HG03457 (cell line): ENCODE results near the gene PTDSS2.
"Not testable (repeated sequence)": the region's sequence is repeated elsewhere in the genome, so short reads cannot be mapped to it uniquely, and the experiment has no call there.

Experiments used
- ATAC-seq: cut with Tn5 transposase; IDR thresholded peaks from one replicate; pipeline ENCODE4 v1.9.1; 2021; ENCODE audit warnings: moderate number of reproducible peaks; ENCODE audit not compliant: unreplicated experiment

The PTDSS2 gene

GRCh38 chr11:429931-430456, 20.1 kb upstream of the PTDSS2 start:
- ATAC-seq, result no peak

DNA sequence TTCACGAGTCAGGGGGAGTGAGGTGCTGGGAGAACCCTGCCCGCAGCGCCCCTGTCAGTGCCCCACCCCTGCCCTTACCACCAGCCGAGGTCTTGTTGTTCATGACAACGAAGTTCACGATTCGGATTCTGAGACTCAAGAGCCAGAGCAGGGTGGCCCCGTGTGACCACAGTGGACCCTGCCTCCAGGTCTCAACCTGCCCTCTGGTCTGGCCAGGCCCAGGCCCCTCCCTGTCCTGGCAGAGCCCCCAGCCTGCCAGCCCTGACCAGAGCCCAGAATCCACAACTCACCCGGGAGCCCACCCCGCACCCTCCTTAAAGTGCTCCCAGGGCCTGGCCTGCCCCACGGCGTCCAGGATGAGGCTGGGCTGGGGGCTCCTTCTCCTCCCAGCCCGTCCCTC, 18.2 kb upstream of the PTDSS2 start:
- no peak for ATAC-seq

DNA sequence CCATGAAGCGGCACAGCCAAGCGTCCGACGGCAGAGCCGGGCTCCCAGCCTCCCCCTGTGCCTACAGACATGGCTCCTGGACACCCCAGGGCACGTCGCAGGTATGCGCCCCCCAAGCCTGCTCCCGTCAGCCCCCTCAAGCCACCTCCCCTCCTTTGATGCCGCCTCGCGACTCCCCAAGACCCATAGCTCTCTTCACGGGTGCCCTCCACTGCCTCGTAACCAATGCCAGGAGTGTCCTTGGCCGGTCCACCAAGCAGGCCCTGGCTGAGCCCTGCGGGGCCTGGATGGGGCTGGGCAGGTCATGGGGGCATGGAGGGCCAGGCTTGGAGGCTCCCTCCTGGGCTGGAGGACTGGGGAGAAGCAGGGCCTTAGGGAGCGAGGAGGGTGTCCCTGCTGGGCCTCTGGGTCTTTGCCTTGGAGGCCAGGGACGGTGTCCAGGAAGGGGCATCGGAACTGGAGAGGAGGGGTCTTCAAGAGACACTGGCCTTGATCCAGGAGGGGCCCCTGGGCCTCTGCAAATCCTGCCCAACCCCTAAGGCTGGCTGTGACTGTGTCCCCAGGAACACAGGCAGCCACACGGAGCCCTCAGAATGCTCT, 17.5 kb upstream of the PTDSS2 start:
- ATAC-seq, result no peak

- ATAC-seq, result no peak
These were observed 17.0 kb upstream of the PTDSS2 start for GRCh38 chr11:433111-433510.

DNA sequence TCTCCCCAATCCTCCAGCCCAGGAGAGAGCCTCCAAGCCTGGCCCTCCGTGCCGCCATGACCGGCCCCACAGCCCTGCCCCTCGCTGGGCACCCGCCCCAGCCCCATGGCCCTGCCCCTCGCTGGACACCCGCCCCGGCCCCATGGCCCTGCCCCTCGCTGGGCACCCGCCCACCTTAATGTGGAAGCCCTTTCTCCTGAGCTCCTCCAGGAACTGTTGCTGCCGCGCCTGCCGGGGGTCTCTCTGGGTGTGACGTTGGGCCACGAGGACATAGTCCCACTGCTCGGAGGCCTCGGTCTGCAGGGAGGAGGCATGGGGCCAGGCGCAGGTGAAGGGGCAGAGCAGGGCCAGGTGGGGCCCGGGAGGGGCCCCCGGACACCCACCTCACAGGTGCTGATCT, 16.4 kb upstream of the PTDSS2 start:
- no peak for ATAC-seq

DNA sequence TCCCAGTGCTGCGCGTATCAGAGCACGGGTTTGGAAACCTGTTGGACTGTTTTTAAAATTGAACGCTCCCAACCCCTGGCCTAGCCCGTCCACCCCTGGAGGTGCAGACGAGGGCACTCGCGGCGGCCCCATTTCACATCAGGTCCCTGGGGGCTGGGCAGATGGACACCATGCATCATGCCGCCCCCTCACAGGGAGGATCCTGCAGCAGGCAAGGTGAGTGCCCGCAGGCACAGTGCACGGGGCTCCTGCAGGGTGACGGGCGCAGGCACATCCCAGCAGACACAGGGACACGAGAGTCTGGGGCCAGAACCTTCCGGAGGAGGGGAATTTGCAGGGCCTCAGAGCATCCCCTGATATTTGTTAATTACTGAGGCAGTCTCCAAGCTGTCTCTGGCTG, 15.6 kb upstream of the PTDSS2 start:
- ATAC-seq, result no peak

DNA sequence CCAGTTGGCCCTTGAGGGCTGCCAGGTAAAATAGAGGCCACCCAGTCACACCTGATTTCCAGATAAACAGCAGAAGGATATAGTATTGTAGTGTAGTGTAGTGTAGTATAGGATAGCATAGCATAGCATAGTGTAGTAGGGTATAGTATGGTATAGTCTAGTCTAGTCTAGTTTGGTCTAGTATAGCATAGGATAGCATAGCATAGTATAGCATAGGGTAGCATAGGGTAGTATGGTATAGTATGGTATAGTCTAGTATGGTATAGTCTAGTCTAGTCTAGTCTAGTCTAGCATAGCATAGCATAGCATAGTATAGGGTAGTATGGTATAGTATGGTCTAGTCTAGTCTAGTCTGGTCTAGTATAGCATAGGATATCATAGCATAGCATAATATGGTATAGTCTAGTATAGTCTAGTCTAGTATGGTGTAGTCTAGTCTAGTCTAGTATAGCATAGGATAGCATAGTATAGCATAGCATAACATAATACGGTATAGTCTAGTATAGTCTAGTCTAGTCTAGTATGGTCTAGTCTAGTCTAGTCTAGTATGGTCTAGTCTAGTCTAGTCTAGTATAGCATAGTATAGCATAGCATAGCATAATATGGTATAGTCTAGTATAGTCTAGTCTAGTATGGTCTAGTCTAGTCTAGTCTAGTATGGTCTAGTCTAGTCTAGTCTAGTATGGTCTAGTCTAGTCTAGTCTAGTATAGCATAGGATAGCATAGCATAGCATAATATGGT, 14.9 kb upstream of the PTDSS2 start:
- ATAC-seq, result not testable (repeated sequence)

GRCh38 chr11:437228-437870, 12.7 kb upstream of the PTDSS2 start:
- no peak for ATAC-seq

- ATAC-seq, result no peak
These were observed 11.8 kb upstream of the PTDSS2 start for GRCh38 chr11:438101-438844.

GRCh38 chr11:439315-440064, 10.6 kb upstream of the PTDSS2 start:
- ATAC-seq, result no peak

DNA sequence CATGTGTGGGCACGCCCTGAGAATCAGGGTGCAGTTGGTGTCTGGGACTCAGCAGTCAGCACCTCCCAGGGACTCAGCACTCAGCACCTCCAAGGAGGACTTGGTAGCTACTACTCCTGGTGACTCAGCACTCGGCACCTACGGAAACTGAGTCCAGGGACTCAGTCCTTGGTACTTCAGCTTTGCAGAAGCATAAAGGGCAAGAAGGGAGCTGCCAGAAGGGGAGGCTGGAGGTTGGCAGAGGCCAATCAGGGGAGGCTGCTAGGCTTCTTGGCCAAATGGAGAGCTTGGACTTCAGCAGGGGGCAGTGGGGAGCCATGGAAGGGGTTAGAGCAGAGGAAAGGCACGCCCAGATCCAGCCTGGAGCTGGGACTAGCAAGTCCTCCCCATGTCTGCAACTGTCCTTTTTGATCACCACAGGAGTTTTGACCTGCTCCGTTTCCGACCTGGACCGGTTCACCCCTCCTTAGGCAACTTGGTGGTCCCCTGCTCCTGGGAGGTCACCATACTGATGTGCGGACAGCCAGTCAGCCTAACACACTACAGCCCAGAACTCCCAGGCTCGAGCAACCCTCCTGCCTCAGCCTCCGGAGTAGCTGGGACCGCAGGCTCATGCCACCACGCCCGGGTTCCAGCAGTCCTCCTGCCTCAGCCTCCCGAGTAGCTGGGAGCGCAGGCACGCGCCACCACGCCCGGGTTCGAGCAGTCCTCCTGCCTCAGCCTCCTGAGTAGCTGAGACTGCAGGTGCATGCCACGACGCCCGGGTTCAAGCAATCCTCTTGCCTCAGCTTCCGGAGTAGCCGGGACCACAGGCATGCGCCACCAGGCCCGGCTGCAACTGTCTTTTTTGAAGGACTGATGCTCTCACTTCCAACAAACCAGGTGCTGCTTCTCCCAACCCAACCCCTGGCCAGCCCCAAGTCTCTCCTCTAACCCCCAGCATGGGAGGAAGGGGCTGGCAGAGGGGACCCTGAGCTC, 9.7 kb upstream of the PTDSS2 start:
- no peak for ATAC-seq

- ATAC-seq, result no peak
These were observed 9.0 kb upstream of the PTDSS2 start for GRCh38 chr11:441043-441417.

- no peak for ATAC-seq
These were observed 8.4 kb upstream of the PTDSS2 start, which contains the start of gene ANO9 for GRCh38 chr11:441418-442274. TSS of gene ANO9 (minus strand) at chr11:442011. CDS start at chr11:441926, 85 bp downstream.

DNA sequence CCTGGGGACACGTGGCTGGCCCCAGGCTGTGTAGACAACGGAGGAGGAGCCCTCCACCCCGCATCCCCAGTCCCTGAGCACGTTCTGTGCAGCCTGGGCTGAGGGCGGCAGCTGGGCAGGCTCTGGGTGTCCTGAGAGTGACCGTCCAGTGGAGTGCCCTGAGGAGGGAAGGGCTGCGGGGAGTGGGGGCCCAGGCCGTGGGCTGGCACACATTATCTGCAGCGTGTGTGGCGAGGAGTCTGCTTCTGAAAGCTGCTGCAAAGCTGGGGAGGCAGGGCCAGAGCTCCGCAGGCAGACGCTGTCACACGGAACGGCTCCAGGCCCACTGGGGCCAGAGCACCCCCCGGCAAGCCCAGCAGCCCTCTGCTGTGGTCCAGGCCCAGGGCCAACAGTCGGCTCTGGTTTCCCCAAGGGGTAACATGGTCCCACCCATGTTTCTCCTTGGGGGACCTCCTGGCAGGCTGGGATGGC, 7.4 kb upstream of the PTDSS2 start:
- ATAC-seq, result no peak

DNA sequence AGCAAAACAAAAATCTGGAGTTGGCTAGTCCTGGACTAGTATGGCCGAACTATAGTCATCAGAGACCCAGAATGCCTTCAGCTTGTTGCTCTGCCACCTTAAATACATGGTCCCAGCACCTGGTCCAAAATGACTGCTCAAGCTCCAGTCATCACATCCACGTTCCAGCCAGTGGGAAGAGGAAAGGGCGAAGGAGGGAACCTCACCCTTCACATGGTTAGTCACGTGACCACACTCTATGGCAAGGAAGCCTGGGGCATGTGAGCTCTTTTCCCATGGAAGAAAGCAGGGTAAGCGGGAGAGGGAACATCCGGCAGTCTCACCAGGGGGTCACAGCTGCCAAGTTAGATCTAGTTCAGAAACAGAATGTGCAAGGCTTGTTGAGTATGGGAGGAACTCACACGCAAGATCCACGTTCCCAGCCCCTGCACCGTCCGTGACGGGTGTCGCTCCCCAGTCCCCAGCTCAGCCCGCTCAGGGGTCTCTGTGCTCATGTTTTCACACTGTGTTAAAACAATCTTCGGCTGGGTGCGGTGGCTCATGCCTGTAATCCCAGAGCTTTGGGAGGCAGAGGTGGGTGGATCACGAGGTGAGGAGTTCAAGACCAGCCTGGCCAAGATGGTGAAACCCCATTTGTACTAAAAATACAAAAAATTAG, 6.4 kb upstream of the PTDSS2 start:
- no peak for ATAC-seq

DNA sequence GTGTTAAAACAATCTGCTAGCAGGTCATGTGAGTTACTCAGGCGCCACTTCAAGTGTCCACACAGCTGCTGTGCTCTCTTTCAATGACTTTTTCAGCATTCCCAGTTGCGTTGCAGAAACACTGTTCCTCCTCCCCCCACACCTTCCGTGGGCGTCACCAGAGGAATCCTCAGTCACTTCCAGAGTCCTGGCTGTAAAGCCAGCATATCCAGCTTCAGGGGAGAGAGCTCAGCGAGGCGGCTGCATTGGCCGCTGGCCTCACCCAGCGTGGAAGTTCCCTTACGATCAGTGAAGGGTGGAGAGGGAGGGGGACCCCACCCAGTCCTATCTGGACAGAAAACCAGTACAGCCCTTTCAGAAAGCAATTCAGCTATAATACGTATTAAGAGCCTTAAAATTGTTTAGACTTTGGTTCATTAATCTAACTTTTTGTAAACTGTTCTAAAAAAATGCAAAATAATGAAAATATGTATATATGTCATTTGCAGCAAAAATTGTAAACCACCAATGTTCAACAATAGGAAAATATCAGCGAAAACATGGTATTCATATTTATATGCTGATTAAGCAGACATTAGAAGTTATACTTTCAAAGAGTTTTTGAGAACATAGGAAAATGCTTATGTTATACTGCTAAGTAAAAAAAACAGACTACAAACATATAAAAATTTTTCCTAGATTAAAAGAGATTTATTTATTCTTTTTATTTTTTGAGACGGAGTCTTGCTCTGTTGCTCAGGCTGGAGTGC, 5.5 kb upstream of the PTDSS2 start:
- no peak for ATAC-seq
